ENCODE data around the gene ZFYVE1. TPM values are rescaled to one million over a fixed set of nuclear protein-coding genes. Genes with fewer than 3 reads are reported as not detected.

Gene ZFYVE1
- total RNA-seq, 1 experiment from 2014 or later: 9.0 TPM

DNA sequence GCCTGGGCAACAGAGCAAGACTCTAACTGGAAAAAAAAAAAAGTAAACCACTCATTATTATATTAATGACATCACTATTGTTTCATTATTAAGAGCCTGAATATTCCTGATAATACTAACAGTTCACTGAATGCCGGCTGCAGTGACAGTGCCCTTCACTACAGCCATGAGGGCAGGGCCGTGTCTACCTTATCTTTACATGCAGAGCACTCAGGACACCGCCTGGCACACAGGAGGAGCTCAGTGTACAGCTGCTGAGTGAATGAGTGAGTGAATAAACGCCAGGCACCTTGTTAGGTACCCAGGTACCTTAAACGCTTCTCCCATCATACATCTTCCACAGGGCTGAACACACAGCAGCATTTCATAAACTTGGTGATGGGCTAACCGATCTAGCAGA lies 23.2 kb downstream of the ZFYVE1 start:
- Histone ChIP-seq H3K4me2 (no peak overlapping the region), H3K4me3 (no peak overlapping the region), H3K9me2 (ENCODE audit: insufficient read depth) (no peaks in the 10 kb centered on the region), H2AFZ (no peak overlapping the region), H3K27me3 (ENCODE audit: insufficient read depth, low read depth) (no peaks in the 10 kb centered on the region), H3K9me3 (ENCODE audit: insufficient read depth, low read depth) (no peaks in the 10 kb centered on the region), H3F3A (ENCODE audit: insufficient read depth, low read depth) (no peaks in the 10 kb centered on the region), H3K36me3 (ENCODE audit: low read depth) (no peaks in the 10 kb centered on the region), H3K4me1 (replicated peaks; ENCODE audit: insufficient read depth) (no peaks in the 10 kb centered on the region), H3K27ac (no peak overlapping the region), H4K20me1 (ENCODE audit: insufficient read depth) (no peaks in the 10 kb centered on the region), H3K79me2 (ENCODE audit: low read depth) (no peaks in the 10 kb centered on the region)
- intact Hi-C loops (cut with micrococcal nuclease; ENCODE audit: unreplicated experiment): no loop called here
- BruUV-seq (replicated peaks): no TSS peak
- ChIA-PET CTCF (no interaction called here), POLR2A (ENCODE audit: unreplicated experiment) (no interaction called here)
- no peak for DNase-seq
- TF ChIP-seq, protein P1, sequence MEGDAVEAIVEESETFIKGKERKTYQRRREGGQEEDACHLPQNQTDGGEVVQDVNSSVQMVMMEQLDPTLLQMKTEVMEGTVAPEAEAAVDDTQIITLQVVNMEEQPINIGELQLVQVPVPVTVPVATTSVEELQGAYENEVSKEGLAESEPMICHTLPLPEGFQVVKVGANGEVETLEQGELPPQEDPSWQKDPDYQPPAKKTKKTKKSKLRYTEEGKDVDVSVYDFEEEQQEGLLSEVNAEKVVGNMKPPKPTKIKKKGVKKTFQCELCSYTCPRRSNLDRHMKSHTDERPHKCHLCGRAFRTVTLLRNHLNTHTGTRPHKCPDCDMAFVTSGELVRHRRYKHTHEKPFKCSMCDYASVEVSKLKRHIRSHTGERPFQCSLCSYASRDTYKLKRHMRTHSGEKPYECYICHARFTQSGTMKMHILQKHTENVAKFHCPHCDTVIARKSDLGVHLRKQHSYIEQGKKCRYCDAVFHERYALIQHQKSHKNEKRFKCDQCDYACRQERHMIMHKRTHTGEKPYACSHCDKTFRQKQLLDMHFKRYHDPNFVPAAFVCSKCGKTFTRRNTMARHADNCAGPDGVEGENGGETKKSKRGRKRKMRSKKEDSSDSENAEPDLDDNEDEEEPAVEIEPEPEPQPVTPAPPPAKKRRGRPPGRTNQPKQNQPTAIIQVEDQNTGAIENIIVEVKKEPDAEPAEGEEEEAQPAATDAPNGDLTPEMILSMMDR (conservative IDR thresholded peaks at IDR 0.05): no peak
- TF ChIP-seq EZH2 (IDR thresholded peaks at IDR 0.05; ENCODE audit: low read depth): no peak

DNA sequence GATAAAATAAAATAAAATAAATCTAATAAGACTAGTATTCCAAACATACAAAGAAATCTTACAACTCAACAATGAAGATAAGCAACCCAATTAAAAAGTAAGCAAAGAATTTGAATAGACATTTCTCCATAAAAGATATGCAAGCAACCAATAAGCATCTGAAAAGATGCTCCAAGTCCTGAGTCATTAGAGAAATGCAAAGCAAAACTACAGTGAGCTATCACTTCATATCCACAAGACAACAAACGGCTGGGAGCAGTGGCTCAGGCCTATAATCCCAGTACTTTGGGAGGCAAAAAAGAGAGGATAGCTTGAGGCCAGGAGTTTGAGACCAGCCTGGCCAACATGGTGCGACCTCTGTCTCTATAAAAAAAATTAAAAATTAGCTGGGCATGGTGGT lies 26.8 kb downstream of the ZFYVE1 start:
- no peaks in the 10 kb centered on the region for H3K27me3 ChIP-seq (ENCODE audit: insufficient read depth, low read depth)
- H3F3A ChIP-seq (ENCODE audit: insufficient read depth, low read depth): no peaks in the 10 kb centered on the region
- ChIA-PET CTCF (no interaction called here), POLR2A (ENCODE audit: unreplicated experiment) (no interaction called here)
- no peak overlapping the region for H3K27ac ChIP-seq
- no peak overlapping the region for H3K4me3 ChIP-seq
- DNase-seq: no peak
- intact Hi-C loops (cut with micrococcal nuclease; ENCODE audit: unreplicated experiment): no loop called here
- H3K36me3 ChIP-seq (ENCODE audit: low read depth): no peaks in the 10 kb centered on the region
- H2AFZ ChIP-seq: no peak overlapping the region
- no peaks in the 10 kb centered on the region for H3K9me2 ChIP-seq (ENCODE audit: insufficient read depth)
- H3K9me3 ChIP-seq (ENCODE audit: insufficient read depth, low read depth): no peaks in the 10 kb centered on the region
- no peak overlapping the region for H3K4me2 ChIP-seq
- no peaks in the 10 kb centered on the region for H3K4me1 ChIP-seq (replicated peaks; ENCODE audit: insufficient read depth)
- BruUV-seq (replicated peaks): no TSS peak
- no peaks in the 10 kb centered on the region for H3K79me2 ChIP-seq (ENCODE audit: low read depth)
- H4K20me1 ChIP-seq (ENCODE audit: insufficient read depth): no peaks in the 10 kb centered on the region
- TF ChIP-seq, protein P1 (conservative IDR thresholded peaks at IDR 0.05): no peak
- no peak for TF ChIP-seq EZH2 (IDR thresholded peaks at IDR 0.05; ENCODE audit: low read depth)

DNA sequence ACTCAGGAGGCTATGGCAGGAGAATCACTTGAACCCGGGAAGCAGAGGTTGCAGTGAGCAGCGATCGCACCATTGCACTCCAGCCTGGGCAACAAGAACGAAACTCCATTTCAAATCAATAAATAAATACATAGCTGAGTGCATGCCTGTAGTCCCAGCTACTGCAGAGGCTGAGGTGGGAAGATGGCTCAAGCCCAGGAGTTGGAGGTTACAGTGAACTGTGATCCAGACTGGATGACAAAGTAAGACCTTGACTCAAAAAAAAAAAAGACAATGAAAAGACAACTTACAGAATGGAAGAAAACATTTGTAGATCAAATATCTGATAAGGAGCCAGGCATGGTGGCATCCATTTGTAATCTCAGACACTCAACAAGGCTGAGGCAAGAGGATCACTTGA lies 27.6 kb downstream of the ZFYVE1 start:
- no peak for DNase-seq
- H4K20me1 ChIP-seq (ENCODE audit: insufficient read depth): no peaks in the 10 kb centered on the region
- no peaks in the 10 kb centered on the region for H3K9me3 ChIP-seq (ENCODE audit: insufficient read depth, low read depth)
- no TSS peak for BruUV-seq (replicated peaks)
- H3F3A ChIP-seq (ENCODE audit: insufficient read depth, low read depth): no peaks in the 10 kb centered on the region
- no peaks in the 10 kb centered on the region for H3K4me1 ChIP-seq (replicated peaks; ENCODE audit: insufficient read depth)
- CTCF ChIA-PET: no interaction called here
- H3K9me2 ChIP-seq (ENCODE audit: insufficient read depth): no peaks in the 10 kb centered on the region
- H3K27ac ChIP-seq: no peak overlapping the region
- no peaks in the 10 kb centered on the region for H3K79me2 ChIP-seq (ENCODE audit: low read depth)
- H3K4me3 ChIP-seq: no peak overlapping the region
- intact Hi-C loops (cut with micrococcal nuclease; ENCODE audit: unreplicated experiment): no loop called here
- TF ChIP-seq, protein P1 (conservative IDR thresholded peaks at IDR 0.05): no peak
- no peak for TF ChIP-seq EZH2 (IDR thresholded peaks at IDR 0.05; ENCODE audit: low read depth)
- POLR2A ChIA-PET (ENCODE audit: unreplicated experiment): no interaction called here
- no peaks in the 10 kb centered on the region for H3K36me3 ChIP-seq (ENCODE audit: low read depth)
- H3K27me3 ChIP-seq (ENCODE audit: insufficient read depth, low read depth): no peaks in the 10 kb centered on the region
- H3K4me2 ChIP-seq: no peak overlapping the region
- no peak overlapping the region for H2AFZ ChIP-seq

Data from PC-9 (cell line).